GM21526 (cell line): ENCODE data around the gene C13orf46.

Experiments
- ATAC-seq: cut with Tn5 transposase; IDR thresholded peaks from one replicate; pipeline ENCODE4 v1.9.1; 2021; ENCODE audit warnings: moderate library complexity; ENCODE audit not compliant: unreplicated experiment, low FRiP score

Gene C13orf46

GRCh38 chr13:114010401-114011101, 36.7 kb upstream of the C13orf46 start:
- ATAC-seq = no peak

GRCh38 chr13:114009590-114010400, 35.9 kb upstream of the C13orf46 start:
- ATAC-seq = no peak

- ATAC-seq = no peak
Measured at GRCh38 chr13:114008964-114009589, 35.2 kb upstream of the C13orf46 start.

GRCh38 chr13:114007566-114007965, 33.7 kb upstream of the C13orf46 start:
- ATAC-seq = no peak

- ATAC-seq = no peak
Measured at GRCh38 chr13:114005206-114005724, 31.4 kb upstream of the C13orf46 start.

GRCh38 chr13:114004420-114005205, 30.7 kb upstream of the C13orf46 start:
- no peak for ATAC-seq

- no peak for ATAC-seq
Measured at GRCh38 chr13:114002771-114003321, 29.0 kb upstream of the C13orf46 start.

GRCh38 chr13:114002009-114002544, 28.2 kb upstream of the C13orf46 start:
- ATAC-seq = no peak

- no peak for ATAC-seq
Measured at GRCh38 chr13:114001331-114002008, 27.6 kb upstream of the C13orf46 start.

- no peak for ATAC-seq
Measured at GRCh38 chr13:114000151-114001040, 26.5 kb upstream of the C13orf46 start.

- ATAC-seq = no peak
Measured at GRCh38 chr13:113999618-113999910, 25.7 kb upstream of the C13orf46 start.

- no peak for ATAC-seq
Measured at GRCh38 chr13:113998781-113999617, 25.1 kb upstream of the C13orf46 start.

GRCh38 chr13:113997845-113998751, 24.2 kb upstream of the C13orf46 start:
- no peak for ATAC-seq

GRCh38 chr13:113996912-113997745, 23.3 kb upstream of the C13orf46 start:
- no peak for ATAC-seq

GRCh38 chr13:113996081-113996911, 22.4 kb upstream of the C13orf46 start:
- ATAC-seq = no peak
